HCT116 (cell line): ENCODE results near the gene CDC14A. TPM values are rescaled to one million over a fixed set of nuclear protein-coding genes. Genes with fewer than 3 reads are reported as not detected.

ENCODE experiments used
- ATAC-seq: fragments of 200-7000 bp; cut with Tn5 transposase; 2 replicates; pipeline ENCODE4 v1.9.1; 2020; ENCODE audit warnings: mild to moderate bottlenecking, moderate library complexity
- BruUV-seq: library from RNA; stranded (reverse); fragments of 400-500 nt; replicated peaks from 2 replicates; lab custom pipeline; 2021; lab: Mats Ljungman, UMichigan
- CTCF ChIA-PET: fragments of 300-600 bp; sonication (Branson Sonifier 250); formaldehyde crosslinking; loops from one replicate; lab custom pipeline; 2021; ENCODE audit warnings: antibody characterized with exemption; lab: Charles Lee
- POLR2A ChIA-PET: fragments of 300-600, 350-600 bp; sonication (Branson Sonifier 250); formaldehyde crosslinking; loops from one replicate; lab custom pipeline; 2021; ENCODE audit warnings: antibody characterized with exemption; lab: Charles Lee
- RAD21 ChIA-PET, 2 experiments: fragments of 300-600 bp; sonication (Branson Sonifier 250); formaldehyde crosslinking; loops; one replicate each; lab custom pipeline; 2023; ENCODE audit warnings: low total read pairs in 2 of 2; ENCODE audit not compliant: uncharacterized antibody in 2 of 2, unreplicated experiment in 2 of 2, low non-redundant PET in 1 of 2; lab: Charles Lee
- DNase-seq: peaks from one replicate; pipeline ENCODE4 v3.0.0-alpha.2; 2010; ENCODE audit warnings: low read depth, low spot score
- H2AFZ ChIP-seq: fragments of 200-600 bp; shearing (Covaris generic), sonication (generic); 2 replicates; pipeline ENCODE4 v1.6.1; 2017; ENCODE audit warnings: low read depth, mixed run types, mixed read lengths, antibody characterized with exemption, low read length; ENCODE audit not compliant: poor library complexity, severe bottlenecking
- H3K27ac ChIP-seq: 2 replicates; pipeline ENCODE4 v1.5.1; 2012; ENCODE audit warnings: low read depth, low read length
- H3K27me3 ChIP-seq: fragments of 200-600 bp; sonication (generic); 2 replicates; pipeline ENCODE4 v1.6.1; 2016; ENCODE audit warnings: mixed run types, low read length, mixed read lengths; ENCODE audit not compliant: insufficient read depth
- H3K36me3 ChIP-seq, 2 experiments: fragments of 200-500 bp in 1 of 2; fragments of 200-600 bp in 1 of 2; sonication (Bioruptor generic) in 1 of 2; sonication (generic) in 1 of 2; 2 replicates each; pipeline versions ENCODE4 v1.5.1 to v1.6.1; 2014 to 2016; ENCODE audit warnings: low read length in 2 of 2, inconsistent platforms in 1 of 2, mixed read lengths in 1 of 2, mixed run types in 1 of 2; ENCODE audit not compliant: insufficient read depth in 2 of 2, control insufficient read depth in 1 of 2
- H3K4me1 ChIP-seq, 2 experiments: fragments of 200-600 bp in 1 of 2; sonication (generic) in 1 of 2; 2 replicates each; pipeline versions ENCODE4 v1.5.1 to v1.6.1; 2012 to 2017; ENCODE audit warnings: low read length in 2 of 2, inconsistent platforms in 1 of 2, mild to moderate bottlenecking in 1 of 2, mixed read lengths in 1 of 2, mixed run types in 1 of 2, moderate library complexity in 1 of 2; ENCODE audit not compliant: insufficient read depth in 2 of 2, control insufficient read depth in 1 of 2
- H3K4me2 ChIP-seq: fragments of 200-600 bp; sonication (generic); 2 replicates; pipeline ENCODE4 v1.6.1; 2017; ENCODE audit warnings: mixed run types, low read length, mixed read lengths
- H3K4me3 ChIP-seq, 2 experiments: fragments of 200-600 bp in 1 of 2; sonication (generic) in 1 of 2; replicated peaks in 1 of 2; 2 replicates each; pipeline ENCODE4 v1.5.1; 2011 to 2016; ENCODE audit warnings: low read length in 2 of 2, control low read depth in 1 of 2, low read depth in 1 of 2, mild to moderate bottlenecking in 1 of 2, mixed read lengths in 1 of 2, mixed run types in 1 of 2
- H3K79me2 ChIP-seq: fragments of 200-600 bp; sonication (generic); 2 replicates; pipeline ENCODE4 v1.6.1; 2017; ENCODE audit warnings: mild to moderate bottlenecking, mixed run types, low read length, moderate library complexity, mixed read lengths; ENCODE audit not compliant: insufficient read depth
- H3K9ac ChIP-seq: fragments of 200-600 bp; sonication (generic); 2 replicates; pipeline ENCODE4 v1.6.1; 2016; ENCODE audit warnings: low read length, mixed read lengths
- H3K9me2 ChIP-seq: fragments of 200-600 bp; sonication (generic), shearing (Covaris generic); 2 replicates; pipeline ENCODE4 v1.6.1; 2017; ENCODE audit warnings: mixed run types, mild to moderate bottlenecking, moderate library complexity; ENCODE audit not compliant: insufficient read depth
- H3K9me3 ChIP-seq, 2 experiments: fragments of 200-500 bp in 1 of 2; fragments of 200-600 bp in 1 of 2; sonication (Bioruptor generic) in 1 of 2; sonication (generic) in 1 of 2; 2 replicates each; pipeline ENCODE4 v1.6.1; 2014 to 2017; ENCODE audit warnings: low read length in 2 of 2, mixed read lengths in 2 of 2, inconsistent platforms in 1 of 2, low read depth in 1 of 2, mild to moderate bottlenecking in 1 of 2, mixed run types in 1 of 2, moderate library complexity in 1 of 2; ENCODE audit not compliant: control insufficient read depth in 1 of 2, insufficient read depth in 1 of 2
- H4K20me1 ChIP-seq: fragments of 200-600 bp; sonication (generic), shearing (Covaris generic); 2 replicates; pipeline ENCODE4 v1.6.1; 2017; ENCODE audit warnings: mixed run types, mild to moderate bottlenecking, moderate library complexity; ENCODE audit not compliant: insufficient read depth
- CEBPB ChIP-seq: IDR thresholded peaks from 2 replicates; pipeline ENCODE4 v1.6.1; 2012; ENCODE audit warnings: low read depth
- EGR1 ChIP-seq: IDR thresholded peaks from 2 replicates; pipeline ENCODE4 v1.6.1; 2012; ENCODE audit warnings: low read depth
- ELF1 ChIP-seq: IDR thresholded peaks from 2 replicates; pipeline ENCODE4 v1.6.1; 2012; ENCODE audit warnings: low read depth, borderline replicate concordance
- EZH2 ChIP-seq: fragments of 200-600 bp; sonication (generic); IDR thresholded peaks from 2 replicates; pipeline ENCODE4 v1.6.1; 2017; ENCODE audit warnings: antibody characterized with exemption, mixed run types
- EZH2phosphoT487 ChIP-seq: fragments of 200-600 bp; IDR thresholded peaks from 2 replicates; pipeline ENCODE4 v1.6.1; 2018; ENCODE audit warnings: antibody characterized with exemption, borderline replicate concordance
- FOSL1 ChIP-seq: IDR thresholded peaks from 2 replicates; pipeline ENCODE4 v1.6.1; 2012; ENCODE audit warnings: low read depth
- JUND ChIP-seq: IDR thresholded peaks from 2 replicates; pipeline ENCODE4 v1.6.1; 2012
- POLR2A ChIP-seq: IDR thresholded peaks from 2 replicates; pipeline ENCODE4 v1.7.0; 2011; ENCODE audit warnings: borderline replicate concordance; ENCODE audit not compliant: insufficient read depth, insufficient read length; ENCODE audit errors: extremely low read depth
- POLR2AphosphoS5 ChIP-seq: IDR thresholded peaks from 2 replicates; pipeline ENCODE4 v1.6.1; 2011; ENCODE audit warnings: mild to moderate bottlenecking, low read depth, low read length, moderate library complexity
- RAD21 ChIP-seq: IDR thresholded peaks from 2 replicates; pipeline ENCODE4 v1.6.1; 2012; ENCODE audit warnings: low read depth, mild to moderate bottlenecking
- SIN3A ChIP-seq: IDR thresholded peaks from 2 replicates; pipeline ENCODE4 v1.6.1; 2012; ENCODE audit warnings: low read depth
- SRF ChIP-seq: IDR thresholded peaks from 2 replicates; pipeline ENCODE4 v1.6.1; 2012; ENCODE audit warnings: low read depth
- TCF7L2 ChIP-seq: IDR thresholded peaks from 2 replicates; pipeline ENCODE4 v1.7.0; 2011; ENCODE audit warnings: borderline replicate concordance, inconsistent platforms; ENCODE audit not compliant: insufficient read depth, insufficient read length; ENCODE audit errors: extremely low read depth
- YY1 ChIP-seq: IDR thresholded peaks from 2 replicates; pipeline ENCODE4 v1.6.1; 2011; ENCODE audit warnings: low read length, low read depth, moderate library complexity, mild to moderate bottlenecking; ENCODE audit not compliant: insufficient replicate concordance; ENCODE audit errors: extremely low read depth
- ZNF274 ChIP-seq: fragments of 200-500 bp; sonication (Bioruptor generic); IDR thresholded peaks from 2 replicates; pipeline ENCODE4 v1.6.1; 2014; ENCODE audit warnings: mild to moderate bottlenecking, low read depth, low read length, inconsistent platforms
- intact Hi-C: fragments of 100-400 bp; cut with micrococcal nuclease; formaldehyde crosslinking; loops from 2 replicates; pipeline ENCODE4 v1.10.0; 2022
- total RNA-seq: library from RNA; stranded (reverse); gene quantifications from one replicate; pipeline ENCODE4 v1.2.1, GENCODE V29; 2021; ENCODE audit not compliant: unreplicated experiment
- TF ChIP-seq, protein P1 (sequence below): IDR thresholded peaks from 2 replicates; pipeline ENCODE4 v1.6.1; 2012; ENCODE audit warnings: low read depth
- TF ChIP-seq, protein P2 (sequence below): IDR thresholded peaks from 2 replicates; pipeline ENCODE4 v1.6.1; 2012
- TF ChIP-seq, protein P3 (sequence below): IDR thresholded peaks from 2 replicates; pipeline ENCODE4 v1.6.1; 2012
- TF ChIP-seq, protein P4 (sequence below): IDR thresholded peaks from 2 replicates; pipeline ENCODE4 v1.6.1; 2011; ENCODE audit warnings: mild to moderate bottlenecking, low read length, moderate library complexity; ENCODE audit not compliant: insufficient replicate concordance; ENCODE audit errors: extremely low read depth

The CDC14A gene
- total RNA-seq, 1 experiment from 2014 or later, result 5.1 TPM

DNA sequence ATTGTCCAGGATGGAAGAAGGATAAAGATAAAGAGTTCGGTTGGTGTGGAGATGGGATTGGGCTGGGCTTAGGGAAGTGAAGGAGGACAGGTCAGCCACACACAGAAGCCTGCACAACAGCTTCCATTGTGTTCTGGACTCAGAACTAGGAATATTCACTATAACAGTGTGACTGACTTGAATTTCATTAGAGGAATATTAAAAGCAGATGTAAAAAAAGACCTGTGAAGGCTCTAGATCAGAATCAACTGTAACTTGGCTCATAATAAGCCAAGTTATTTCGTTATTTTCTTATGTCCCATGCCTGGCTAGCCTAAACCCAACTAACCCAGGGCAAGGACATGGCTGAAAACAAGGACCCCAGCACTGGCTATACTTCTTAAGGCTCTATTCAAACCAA, 129.0 kb downstream of the CDC14A start:
- Histone ChIP-seq H3K36me3 (no peaks in the 10 kb centered on the region), H2AFZ (no peak overlapping the region), H3K4me2 (no peak overlapping the region), H4K20me1 (no peaks in the 10 kb centered on the region), H3K9ac (no peak overlapping the region), H3K4me3 (no peak overlapping the region), H3K9me2 (no peaks in the 10 kb centered on the region), H3K27me3 (no peaks in the 10 kb centered on the region), H3K9me3 (no peaks in the 10 kb centered on the region), H3K79me2 (no peaks in the 10 kb centered on the region), H3K27ac (no peak overlapping the region), H3K4me1 (no peaks in the 10 kb centered on the region)
- TF ChIP-seq, protein P1, sequence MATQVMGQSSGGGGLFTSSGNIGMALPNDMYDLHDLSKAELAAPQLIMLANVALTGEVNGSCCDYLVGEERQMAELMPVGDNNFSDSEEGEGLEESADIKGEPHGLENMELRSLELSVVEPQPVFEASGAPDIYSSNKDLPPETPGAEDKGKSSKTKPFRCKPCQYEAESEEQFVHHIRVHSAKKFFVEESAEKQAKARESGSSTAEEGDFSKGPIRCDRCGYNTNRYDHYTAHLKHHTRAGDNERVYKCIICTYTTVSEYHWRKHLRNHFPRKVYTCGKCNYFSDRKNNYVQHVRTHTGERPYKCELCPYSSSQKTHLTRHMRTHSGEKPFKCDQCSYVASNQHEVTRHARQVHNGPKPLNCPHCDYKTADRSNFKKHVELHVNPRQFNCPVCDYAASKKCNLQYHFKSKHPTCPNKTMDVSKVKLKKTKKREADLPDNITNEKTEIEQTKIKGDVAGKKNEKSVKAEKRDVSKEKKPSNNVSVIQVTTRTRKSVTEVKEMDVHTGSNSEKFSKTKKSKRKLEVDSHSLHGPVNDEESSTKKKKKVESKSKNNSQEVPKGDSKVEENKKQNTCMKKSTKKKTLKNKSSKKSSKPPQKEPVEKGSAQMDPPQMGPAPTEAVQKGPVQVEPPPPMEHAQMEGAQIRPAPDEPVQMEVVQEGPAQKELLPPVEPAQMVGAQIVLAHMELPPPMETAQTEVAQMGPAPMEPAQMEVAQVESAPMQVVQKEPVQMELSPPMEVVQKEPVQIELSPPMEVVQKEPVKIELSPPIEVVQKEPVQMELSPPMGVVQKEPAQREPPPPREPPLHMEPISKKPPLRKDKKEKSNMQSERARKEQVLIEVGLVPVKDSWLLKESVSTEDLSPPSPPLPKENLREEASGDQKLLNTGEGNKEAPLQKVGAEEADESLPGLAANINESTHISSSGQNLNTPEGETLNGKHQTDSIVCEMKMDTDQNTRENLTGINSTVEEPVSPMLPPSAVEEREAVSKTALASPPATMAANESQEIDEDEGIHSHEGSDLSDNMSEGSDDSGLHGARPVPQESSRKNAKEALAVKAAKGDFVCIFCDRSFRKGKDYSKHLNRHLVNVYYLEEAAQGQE, result no peak
- TF ChIP-seq, protein P2, sequence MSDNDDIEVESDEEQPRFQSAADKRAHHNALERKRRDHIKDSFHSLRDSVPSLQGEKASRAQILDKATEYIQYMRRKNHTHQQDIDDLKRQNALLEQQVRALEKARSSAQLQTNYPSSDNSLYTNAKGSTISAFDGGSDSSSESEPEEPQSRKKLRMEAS, result no peak
- TF ChIP-seq EGR1 (no peak), ELF1 (no peak), FOSL1 (no peak), EZH2 (no peak), ZNF274 (no peak), POLR2A (no peak), SIN3A (no peak), RAD21 (no peak), JUND (no peak), TCF7L2 (no peak), CEBPB (no peak), POLR2AphosphoS5 (no peak), YY1 (no peak), EZH2phosphoT487 (no peak), SRF (no peak)
- TF ChIP-seq, protein P3, sequence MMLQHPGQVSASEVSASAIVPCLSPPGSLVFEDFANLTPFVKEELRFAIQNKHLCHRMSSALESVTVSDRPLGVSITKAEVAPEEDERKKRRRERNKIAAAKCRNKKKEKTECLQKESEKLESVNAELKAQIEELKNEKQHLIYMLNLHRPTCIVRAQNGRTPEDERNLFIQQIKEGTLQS, result no peak
- TF ChIP-seq, protein P4, sequence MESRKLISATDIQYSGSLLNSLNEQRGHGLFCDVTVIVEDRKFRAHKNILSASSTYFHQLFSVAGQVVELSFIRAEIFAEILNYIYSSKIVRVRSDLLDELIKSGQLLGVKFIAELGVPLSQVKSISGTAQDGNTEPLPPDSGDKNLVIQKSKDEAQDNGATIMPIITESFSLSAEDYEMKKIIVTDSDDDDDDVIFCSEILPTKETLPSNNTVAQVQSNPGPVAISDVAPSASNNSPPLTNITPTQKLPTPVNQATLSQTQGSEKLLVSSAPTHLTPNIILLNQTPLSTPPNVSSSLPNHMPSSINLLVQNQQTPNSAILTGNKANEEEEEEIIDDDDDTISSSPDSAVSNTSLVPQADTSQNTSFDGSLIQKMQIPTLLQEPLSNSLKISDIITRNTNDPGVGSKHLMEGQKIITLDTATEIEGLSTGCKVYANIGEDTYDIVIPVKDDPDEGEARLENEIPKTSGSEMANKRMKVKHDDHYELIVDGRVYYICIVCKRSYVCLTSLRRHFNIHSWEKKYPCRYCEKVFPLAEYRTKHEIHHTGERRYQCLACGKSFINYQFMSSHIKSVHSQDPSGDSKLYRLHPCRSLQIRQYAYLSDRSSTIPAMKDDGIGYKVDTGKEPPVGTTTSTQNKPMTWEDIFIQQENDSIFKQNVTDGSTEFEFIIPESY, result no peak
- CTCF ChIA-PET, result interaction anchor here (1.2 kb wide), 1 partner anchor 62 kb away, joined by 3 read pairs; no protein-coding TSS in a partner anchor
- DNase-seq (no peak), ATAC-seq (no peak)
- intact Hi-C loops, result no loop called here
- BruUV-seq, result no TSS peak
- RAD21 ChIA-PET, result no interaction called here
- POLR2A ChIA-PET, result no interaction called here
